ENCODE measurements around the gene KCNJ14.

KCNJ14 gene

DNA sequence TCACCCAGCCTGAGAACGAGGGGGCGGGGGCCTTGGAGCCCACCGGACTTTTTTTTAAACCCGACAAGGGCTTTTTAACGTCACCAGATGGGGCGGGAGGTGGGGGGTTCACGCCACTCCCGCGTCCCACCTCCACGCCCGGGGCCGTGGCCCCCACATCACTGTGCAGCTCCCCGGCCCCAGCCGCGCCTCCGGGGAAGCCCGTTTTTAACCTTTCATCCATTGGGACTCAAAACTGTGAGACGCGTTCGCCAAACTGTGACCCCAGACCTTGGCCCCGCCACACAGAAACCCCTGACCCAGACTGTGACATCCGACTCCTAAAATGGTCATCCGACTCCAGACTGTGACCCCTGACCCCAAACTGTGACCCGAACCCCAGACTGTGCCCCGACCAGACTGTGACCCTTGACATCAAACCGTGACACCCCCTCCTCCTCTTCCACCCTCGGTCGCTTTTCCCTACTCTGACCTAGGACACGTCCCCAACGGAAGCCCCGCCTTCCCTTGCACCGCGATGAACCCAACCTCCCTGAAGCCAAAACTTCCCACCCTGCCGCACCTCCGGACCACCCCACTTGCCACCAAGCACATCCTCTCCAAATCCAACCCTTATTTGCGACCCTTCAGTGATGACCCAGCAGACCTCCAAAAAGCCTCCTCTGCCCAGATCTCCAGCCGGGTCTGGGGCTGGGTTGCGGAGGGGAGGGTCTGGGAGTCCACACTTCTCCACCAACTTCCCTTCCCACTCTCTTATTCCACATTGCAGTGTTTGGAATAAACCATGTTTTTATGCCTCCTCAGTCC, 11.0 kb upstream of the KCNJ14 start:
- peak in 1 of 10 donors; percentile 79 for DNase-seq
- intact Hi-C loops (cut with DNase I): no loop called here

DNA sequence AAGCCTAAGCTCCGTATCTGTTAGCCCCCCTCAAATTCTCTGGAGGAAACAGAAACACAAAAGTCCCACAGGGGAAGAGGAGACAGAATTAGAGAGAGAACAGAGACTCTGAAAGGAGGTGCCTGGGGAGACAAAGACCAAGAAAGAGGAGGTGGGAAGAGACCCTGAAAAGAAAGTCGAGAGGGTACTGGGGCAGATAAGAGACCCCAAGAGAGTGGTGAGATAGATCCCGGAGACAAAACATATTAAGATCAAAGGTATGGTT, 10.5 kb upstream of the KCNJ14 start:
- intact Hi-C loops (cut with DNase I): loop anchor here (5.0 kb wide), 1 partner anchor 53 kb away; the partner anchor contains the start of genes GRIN2D and KDELR1
- DNase-seq: no peak

DNA sequence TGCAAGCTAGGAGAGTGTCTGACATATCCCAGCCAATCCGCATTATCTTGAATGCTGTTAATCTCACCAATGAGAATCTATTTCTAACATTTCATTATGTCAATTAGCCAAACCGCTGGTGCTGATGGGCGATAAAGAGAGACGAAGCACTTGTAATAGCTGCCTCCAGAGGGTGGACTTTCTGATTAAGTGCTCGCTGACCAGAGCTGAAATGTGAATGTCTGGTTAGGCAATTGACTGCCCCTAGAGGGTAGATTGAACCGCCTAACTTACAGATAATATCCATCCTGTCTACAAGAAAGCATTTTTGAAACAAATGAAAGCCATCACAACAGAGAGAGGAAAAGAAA, 10.1 kb upstream of the KCNJ14 start:
- DNase-seq: peak in 3 of 10 donors; percentile 17 to 51 (median 28)
- intact Hi-C loops (cut with DNase I): loop anchor here (5.0 kb wide), 1 partner anchor 53 kb away; the partner anchor contains the start of genes GRIN2D and KDELR1

DNA sequence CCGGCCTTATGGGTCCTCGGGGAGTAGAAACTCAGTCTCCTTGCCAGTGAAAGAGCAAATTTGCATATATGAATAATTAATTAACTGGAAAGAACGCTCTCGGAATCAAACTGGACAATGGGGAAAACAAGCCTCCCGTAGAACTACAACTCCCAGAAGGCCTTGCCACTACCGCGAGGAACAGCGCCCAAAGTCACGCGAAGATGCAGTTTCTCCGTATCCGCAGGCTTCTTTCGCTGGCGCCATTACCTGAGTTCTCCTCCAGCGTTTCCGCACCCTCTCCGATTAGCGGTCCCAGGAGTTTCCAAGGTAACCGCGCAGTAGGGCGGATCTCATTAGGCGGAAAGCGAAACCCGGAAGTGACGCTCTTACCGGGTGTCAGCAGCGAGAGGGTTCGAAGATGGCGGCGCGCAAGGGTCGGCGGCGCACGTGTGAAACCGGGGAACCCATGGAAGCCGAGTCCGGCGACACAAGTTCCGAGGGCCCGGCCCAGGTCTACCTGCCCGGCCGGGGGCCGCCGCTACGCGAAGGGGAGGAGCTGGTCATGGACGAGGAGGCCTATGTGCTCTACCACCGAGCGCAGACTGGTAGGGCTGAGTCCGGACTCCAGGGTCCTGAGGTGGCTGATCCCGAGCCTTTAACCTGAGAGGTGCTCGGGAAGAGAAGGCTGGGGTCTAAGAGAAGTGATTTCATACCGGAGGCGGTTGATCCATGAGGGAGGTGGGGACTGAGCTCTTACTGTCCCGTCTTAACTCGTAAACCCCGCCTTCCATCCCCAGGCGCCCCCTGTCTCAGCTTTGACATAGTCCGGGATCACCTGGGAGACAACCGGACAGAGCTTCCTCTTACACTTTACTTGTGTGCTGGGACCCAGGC, 9.5 kb upstream of the KCNJ14 start, which contains the start of gene GRWD1:
Gene GRWD1, plus strand, starts transcription at position 378 of the 876 bp plus-strand sequence. Its CDS starts 23 bp downstream, at position 401.
- peak; percentile 80 to 98 (median 88) for DNase-seq
- intact Hi-C loops (cut with DNase I): loop anchor here (2.0 to 5.0 kb wide), 2 partner anchors 23 to 54 kb away; partner anchors contain the start of genes CYTH2, GRIN2D and KDELR1

DNA sequence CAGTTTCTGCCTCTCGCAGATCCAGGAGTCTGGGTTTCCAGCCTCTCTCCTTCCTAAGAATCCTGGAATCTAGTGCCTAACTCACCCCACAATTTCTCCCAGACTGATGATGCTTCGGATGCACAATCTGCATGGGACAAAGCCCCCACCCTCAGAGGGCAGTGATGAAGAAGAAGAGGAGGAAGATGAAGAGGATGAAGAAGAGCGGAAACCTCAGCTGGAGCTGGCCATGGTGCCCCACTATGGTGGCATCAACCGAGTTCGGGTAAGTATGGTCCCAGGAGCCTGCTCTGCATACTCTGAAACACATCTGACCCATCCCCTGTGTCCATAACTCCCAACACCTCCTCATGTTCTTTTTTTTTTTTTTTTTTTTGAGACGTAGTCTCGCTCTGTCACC, 8.8 kb upstream of the KCNJ14 start:
- intact Hi-C loops (cut with DNase I): loop anchor here (2.0 to 5.0 kb wide), 2 partner anchors 22 to 54 kb away; partner anchors contain the start of genes CYTH2, GRIN2D and KDELR1
- peak in 1 of 10 donors; percentile 24 for DNase-seq

DNA sequence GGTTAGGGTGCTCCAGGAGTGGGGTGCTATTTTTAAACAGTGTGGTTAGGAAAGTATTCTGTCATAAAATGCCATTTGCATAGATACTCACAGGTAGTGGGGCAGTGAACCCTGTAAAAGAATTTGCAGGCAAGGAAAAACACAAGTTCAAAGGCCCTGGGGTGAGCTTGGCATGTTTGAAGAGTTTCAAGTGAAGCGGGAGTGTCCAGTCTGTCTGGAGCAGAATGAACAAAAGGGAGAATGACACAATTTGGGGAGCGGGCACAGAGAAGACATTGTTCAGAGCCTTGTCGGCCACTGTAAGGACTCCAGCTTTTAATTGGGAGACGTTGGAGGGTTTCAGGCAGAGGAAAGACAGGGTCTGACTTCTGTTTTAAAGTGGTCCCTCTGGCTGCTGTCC, 6.8 kb upstream of the KCNJ14 start:
- no peak for DNase-seq
- intact Hi-C loops (cut with DNase I): loop anchor here (5.0 kb wide), 1 partner anchor 56 kb away; the partner anchor contains the start of genes GRIN2D and KDELR1

DNA sequence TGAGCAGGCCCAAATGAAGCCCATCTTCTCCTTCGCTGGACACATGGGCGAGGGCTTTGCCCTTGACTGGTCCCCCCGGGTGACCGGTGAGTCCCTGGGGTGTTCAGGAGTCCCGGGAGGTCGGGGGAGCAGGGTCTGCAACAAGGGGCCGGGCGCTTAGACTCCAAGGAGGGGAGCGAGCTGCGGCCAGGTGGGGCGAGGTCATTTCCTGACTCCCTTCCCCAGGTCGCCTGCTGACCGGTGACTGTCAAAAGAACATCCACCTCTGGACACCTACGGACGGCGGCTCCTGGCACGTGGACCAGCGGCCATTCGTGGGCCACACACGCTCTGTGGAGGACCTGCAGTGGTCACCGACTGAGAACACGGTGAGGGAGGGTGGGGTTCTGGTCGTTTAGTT, 4.9 kb upstream of the KCNJ14 start:
- intact Hi-C loops (cut with DNase I): no loop called here

DNA sequence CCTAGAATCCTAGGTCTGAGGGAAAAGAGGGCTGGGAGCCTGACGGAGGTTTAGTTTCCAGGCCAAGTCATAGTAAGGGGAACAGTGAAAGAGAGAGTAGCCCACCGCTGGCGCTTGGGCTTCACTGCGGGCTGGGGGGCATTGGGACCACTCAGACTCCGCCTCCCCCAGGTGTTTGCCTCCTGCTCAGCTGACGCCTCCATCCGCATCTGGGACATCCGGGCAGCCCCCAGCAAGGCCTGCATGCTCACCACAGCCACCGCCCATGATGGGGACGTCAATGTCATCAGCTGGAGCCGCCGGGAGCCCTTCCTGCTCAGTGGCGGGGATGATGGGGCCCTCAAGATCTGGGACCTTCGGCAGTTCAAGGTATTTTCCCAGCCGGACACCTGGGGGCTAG, 4.5 kb upstream of the KCNJ14 start:
- no peak for DNase-seq
- intact Hi-C loops (cut with DNase I): no loop called here

More for the DNA sequence above, 4.9 kb upstream of the KCNJ14 start:
- peak in 2 of 10 donors; percentile 12 to 76 for DNase-seq

DNA sequence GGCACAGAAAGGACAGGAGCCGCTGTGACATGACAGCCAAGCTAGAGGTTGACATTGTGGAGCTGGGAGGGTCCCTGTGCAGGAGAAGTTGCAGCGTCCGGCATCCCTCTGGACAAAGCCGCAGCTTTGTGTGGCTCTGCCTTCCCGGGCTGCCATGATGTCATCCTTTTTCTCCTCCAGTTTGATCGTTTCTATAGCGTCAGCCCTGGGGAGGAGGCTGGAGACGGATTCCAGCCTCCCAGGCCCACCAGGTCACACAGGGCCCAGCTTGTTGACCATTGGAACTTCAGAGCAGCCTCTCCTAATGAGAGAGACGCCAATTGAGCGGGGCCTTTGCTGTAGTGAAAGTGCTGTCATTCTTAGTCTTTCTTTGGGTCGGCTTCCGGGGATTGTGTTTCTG, 3.8 kb upstream of the KCNJ14 start:
- intact Hi-C loops (cut with DNase I): no loop called here
- DNase-seq: no peak

DNA sequence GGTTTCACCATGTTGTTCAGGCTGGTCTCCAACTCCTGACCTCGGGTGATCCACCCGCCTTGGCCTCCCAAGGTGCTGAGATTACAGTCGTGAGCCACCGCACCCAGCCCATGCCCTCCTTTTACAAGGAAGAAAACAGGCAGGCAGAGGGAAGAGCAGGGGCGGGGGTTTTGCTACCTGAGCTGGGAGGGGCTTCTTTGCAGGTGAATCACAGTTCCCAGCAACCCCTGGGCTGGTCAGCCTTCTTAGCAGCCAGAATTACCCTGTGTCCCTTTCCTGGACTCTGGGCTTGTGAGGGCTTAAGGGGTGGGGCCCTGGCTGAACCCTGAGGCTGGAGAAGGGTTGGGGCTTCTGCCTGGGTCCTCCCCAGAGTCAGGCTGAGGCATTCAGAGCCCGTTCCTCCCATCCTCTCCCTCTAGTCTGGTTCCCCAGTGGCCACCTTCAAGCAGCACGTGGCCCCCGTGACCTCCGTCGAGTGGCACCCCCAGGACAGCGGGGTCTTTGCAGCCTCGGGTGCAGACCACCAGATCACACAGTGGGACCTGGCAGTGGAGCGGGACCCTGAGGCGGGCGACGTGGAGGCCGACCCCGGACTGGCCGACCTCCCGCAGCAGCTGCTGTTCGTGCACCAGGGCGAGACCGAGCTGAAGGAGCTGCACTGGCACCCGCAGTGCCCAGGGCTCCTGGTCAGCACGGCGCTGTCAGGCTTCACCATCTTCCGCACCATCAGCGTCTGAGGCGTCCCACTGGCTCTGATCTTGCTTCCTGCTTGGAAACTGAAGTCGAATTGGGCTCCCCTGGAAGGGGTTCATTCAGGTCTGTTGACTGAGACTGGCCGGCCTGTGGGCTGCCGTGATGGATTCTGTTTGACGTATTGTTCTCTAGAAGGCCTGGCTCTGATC, 2.8 kb upstream of the KCNJ14 start:
- intact Hi-C loops (cut with DNase I): no loop called here
- no peak for DNase-seq

DNA sequence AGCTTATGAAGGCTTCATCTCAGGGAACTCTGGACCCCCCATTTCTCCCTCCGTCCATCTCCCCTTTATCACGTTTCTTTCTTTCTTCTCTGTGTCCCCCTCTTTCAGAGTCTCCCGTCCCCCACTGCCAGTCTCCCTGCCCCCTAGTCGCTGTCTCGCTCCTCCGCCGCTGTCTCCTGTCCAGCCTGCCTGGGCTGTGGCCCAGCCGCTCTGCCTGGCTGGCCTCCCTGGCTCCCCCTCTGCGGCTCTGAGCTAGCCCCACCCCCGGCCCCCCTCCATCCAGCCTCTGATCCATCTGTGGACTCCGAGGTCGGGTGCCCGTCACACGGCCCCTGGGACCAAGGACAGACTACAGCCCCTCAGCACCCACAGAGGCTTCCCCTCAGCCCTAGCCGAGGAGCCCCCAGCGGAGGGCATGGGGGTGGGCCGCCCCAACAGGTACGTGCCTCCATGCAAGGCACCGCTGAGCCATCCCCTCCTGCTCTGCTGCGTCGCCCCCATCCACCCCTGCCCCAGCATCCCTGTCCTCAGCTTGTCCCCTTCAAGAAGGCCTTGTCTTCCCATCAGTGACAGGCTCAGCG, 1.1 kb upstream of the KCNJ14 start:
- intact Hi-C loops (cut with DNase I): no loop called here
- peak in 3 of 10 donors; percentile 27 to 37 (median 31) for DNase-seq

DNA sequence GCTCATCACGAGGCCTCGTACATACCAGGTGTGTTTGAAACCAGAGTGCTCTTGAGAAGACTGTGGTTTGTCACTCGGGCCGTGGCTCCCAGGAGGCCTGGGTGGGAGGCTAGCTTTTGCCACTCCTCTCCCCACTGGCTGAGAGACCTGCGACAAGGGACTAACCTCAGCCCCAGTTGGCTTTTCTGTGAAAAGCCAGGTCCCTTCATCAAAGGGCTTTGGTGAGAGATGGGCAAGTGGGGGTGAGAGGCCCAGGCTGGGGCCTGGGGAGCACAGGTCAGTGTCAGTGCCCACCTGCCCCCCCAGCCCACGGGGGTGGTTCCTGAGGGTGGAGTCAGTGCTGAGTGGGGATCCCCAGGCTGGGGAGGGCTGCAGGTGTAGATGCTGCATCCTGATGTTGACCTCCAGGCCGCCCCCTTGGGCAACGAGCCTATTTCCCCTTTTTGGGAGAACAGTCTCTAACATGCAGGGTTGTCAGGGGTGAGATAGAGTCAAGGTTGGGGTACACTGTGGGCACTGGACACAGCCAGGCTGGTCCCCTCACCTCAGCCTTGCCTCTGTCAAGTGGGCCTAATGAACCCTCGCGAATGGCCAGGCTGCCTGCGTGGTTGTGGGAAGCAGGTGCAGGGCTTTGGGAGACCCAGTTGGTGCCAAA, 661 bp downstream of the KCNJ14 start:
- intact Hi-C loops (cut with DNase I): no loop called here
- DNase-seq: no peak

DNA sequence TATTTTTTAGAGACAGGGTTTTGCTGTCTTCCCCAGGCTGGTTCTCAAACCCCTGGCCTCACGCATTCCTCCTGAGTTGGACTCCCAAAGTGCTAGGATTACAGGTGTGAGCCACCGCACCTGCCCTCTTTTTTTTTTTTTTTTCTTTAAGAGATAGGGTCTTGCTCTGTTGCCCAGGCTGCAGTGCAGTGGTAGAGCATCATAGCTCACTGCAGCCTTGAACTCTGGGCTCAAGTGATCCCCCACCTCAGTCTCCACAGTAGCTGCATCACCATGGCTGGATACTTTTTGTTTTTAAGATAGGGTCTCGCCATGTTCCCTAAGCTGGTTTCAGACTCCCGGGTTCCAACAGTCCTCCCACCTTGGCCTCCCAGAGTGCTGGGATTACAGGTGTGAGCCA, 1.5 kb downstream of the KCNJ14 start:
- DNase-seq: no peak
- intact Hi-C loops (cut with DNase I): no loop called here

DNA sequence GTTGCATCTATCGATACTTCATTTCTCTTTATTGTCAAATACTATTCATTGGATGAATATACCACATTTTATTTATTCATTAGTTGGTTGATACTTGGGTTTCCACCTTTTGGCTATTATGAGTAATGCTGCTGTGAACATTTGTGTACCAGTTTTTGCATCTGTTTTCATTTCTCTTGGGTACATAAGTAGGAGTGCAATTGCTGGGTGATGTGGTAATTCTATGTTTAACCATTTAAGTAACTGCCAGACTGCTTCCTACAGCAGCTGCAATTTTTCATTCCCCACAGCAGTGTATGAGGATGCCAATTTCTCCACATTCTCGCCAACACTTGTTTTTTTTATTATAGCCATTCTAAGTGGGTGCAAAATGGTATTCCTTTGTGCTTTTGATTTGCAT, 2.6 kb downstream of the KCNJ14 start:
- DNase-seq: no peak
- intact Hi-C loops (cut with DNase I): no loop called here

DNA sequence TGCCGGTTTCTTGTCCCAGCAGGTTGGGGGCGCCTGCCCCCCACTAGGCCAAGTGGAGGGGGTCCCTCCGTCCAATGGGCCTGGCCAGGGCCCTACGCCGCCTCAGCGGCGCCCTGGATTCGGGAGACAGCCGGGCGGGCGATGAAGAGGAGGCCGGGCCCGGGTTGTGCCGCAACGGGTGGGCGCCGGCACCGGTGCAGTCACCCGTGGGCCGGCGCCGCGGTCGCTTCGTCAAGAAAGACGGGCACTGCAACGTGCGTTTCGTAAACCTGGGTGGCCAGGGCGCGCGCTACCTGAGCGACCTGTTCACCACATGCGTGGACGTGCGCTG, 6.2 kb downstream of the KCNJ14 start:
- no peak for DNase-seq
- intact Hi-C loops (cut with DNase I): no loop called here

DNA sequence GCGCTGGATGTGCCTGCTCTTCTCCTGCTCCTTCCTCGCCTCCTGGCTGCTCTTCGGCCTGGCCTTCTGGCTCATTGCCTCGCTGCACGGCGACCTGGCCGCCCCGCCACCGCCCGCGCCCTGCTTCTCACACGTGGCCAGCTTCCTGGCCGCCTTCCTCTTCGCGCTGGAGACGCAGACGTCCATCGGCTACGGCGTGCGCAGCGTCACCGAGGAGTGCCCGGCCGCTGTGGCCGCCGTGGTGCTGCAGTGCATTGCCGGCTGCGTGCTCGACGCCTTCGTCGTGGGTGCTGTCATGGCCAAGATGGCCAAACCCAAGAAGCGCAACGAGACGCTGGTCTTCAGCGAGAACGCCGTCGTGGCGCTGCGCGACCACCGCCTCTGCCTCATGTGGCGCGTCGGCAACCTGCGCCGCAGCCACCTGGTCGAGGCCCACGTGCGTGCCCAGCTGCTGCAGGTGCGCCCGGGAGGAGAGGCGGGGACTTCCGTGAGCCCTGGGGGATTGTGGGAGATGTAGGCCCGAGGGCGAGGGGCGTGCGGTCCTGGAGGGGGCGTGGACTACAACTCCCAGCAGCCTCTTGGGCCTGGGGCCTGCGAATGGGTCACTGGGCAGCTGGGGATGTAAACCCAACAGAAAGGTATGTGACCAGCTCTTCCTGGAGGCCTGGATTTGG, 6.7 kb downstream of the KCNJ14 start:
- DNase-seq: no peak
- intact Hi-C loops (cut with DNase I): no loop called here

DNA sequence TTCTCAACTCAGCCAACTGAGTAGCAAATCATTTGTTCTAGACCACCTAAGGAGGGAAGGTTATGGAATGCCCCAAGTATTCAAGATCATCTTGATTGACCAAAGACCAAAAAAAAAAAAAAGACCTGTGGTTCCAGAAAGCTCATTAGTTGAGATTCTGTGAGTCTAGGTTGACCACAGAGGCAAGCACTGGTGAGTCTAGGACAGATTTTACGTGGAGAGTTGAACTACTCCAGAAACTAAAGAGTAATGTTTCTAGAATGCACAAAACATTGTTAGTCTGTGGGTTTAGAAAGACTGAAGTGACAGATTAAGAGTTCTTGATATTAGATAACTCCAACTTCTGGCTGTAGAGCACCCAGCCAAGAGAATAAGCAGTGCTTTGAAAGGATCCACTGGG, 9.8 kb downstream of the KCNJ14 start:
- DNase-seq: no peak
- intact Hi-C loops (cut with DNase I): no loop called here

DNA sequence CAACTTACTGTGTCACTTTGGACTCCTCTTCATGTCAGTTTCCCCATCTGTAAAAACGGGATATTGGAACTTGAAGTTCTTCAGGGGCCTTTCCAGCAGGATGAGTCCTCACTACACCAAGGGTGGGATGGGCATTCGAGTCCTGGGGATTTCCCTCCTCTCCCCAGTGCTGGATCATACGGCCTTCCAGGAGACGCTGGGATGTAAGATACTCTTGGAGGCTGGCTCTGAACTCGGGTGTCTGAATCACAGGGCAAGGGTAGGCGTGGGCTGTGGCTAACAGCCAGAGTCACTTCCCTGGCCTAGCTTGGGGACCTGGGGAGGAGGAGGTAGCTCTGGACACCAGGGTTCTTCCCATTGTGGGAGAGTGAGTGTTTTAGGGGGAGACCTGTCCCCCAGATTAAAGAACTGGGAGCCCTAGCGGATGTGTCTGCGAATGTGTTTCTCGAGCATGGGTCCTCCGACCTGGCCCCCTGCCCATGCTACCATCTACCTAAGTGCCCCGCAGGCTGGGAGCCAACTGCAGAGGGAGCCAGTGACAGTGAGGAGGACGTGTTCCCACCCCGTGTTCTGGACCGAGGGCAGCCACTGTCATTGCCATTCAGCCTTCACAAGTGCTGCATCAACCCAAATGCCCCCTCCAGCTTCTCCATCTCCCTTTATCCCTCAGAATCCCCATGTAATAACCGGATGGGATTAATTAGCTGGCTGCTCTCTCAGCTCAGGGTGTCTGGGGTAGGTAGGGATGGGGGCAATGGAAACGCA, 11.4 kb downstream of the KCNJ14 start:
- DNase-seq: no peak
- intact Hi-C loops (cut with DNase I): no loop called here

Data from posterior cingulate gyrus (tissue), 11 donors.